Activated T-helper 9 cell treated with anti-CD3 and anti-CD28 coated beads, Interleukin-2, amount 50 U/mL, for 16 hours (primary cell): ENCODE results near the gene ENAH.
"Not testable (repeated sequence)": the region's sequence is repeated elsewhere in the genome, so short reads cannot be mapped to it uniquely, and the experiment has no call there.

ENCODE experiments used
- DNase-seq: peaks from one replicate; pipeline ENCODE4 v3.0.0-alpha.2; 2020; ENCODE audit warnings: low read depth

Gene ENAH

DNA sequence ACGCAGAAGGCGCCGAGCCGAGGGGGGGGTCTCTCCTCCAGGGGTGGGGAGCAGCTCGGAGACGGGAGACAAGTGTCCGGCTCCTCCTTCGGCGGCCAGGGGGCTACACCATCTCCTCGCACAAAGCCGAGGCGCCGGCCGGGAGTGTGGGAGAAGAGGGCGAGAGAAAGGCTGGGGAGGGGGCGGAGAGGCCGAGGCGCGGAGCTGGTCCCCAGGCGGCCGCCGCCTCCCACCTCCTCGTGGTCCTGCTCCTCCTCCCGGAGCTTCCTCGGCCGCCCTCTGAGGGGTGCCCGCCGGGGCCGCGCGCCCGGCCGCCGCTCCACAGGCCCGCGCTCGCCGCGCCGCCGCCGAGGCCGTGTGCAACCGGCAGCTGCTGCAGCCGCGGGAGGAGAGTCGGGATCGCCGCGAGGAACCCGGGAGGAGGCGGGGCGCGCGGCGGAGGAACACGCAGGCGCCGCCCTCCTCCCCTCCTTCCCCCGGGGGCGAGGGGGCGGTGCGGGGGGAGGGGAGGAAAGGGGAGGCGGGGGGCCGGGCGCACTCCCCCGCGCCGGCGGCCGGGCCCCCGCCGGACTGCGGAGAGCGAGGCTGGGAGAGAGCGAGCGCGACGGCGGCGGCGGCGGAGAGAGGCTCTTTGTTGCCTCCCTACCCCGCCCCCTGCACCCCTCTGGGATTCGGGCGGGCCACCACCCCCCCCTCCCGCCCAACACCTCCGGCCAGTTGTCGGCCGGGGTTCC, at the start of gene ENAH:
Gene ENAH, minus strand, starts transcription at position 395 of the 734 bp plus-strand sequence. CDS start 433 bp downstream, outside the sequence.
- DNase-seq, result peak; percentile 8

DNA sequence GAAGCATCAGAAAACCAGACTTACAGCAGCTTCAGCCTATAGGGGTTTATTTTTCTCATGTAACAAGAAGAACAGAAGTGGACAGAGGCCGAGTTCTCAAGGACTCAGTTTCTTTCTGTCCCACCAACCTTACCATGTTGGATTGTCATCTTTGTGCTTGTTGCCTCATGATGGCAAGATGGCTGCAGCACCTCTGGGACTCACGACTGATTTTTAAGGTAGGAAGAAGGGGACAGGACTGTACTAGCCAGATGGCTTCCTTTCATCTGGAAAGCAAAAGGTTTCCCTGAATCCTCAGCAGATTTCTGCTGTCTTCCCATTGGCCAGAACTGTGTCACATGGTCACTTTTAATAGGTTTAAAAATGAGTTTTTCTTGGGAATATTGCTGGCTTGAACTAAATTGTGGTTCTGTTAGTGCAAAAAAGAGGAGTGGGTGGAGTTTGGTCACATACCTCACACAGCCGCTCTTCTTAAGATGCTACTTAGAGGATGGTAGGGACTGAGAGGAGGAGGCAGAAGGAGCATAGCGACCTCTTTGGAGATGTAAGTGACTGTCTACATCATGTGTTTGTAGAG, 48.1 kb upstream of the ENAH start:
- DNase-seq, result no peak

DNA sequence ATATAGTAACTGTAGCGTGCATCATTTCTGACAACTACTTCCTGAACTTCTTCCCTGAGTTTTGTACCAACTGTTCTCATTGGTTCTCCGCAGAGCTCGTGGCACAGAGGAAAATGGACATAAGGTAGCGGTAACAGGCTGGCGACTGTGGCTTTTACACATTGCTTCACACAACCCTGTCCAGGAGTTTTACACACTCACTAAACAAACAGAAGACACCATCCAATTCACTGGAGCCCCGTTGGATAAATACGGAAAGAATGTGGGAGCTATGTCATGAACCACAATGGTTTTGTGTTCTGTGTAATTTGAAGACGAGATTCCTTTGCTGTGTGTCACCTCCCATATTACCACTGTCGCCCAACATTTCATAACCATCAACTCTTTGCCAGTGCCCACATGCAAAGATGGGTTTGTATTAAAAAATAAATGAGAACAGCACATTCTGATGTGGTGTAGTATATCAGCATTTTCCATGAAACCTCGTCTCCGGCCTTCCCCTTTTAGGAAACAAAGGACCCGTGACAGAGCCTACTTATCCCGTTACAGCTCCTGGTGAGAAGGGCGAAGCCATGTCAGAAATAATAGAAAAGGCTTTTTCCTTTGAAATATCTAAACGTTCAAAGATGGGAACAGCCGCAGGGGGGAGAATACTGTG, 47.4 kb upstream of the ENAH start:
- DNase-seq, result no peak

DNA sequence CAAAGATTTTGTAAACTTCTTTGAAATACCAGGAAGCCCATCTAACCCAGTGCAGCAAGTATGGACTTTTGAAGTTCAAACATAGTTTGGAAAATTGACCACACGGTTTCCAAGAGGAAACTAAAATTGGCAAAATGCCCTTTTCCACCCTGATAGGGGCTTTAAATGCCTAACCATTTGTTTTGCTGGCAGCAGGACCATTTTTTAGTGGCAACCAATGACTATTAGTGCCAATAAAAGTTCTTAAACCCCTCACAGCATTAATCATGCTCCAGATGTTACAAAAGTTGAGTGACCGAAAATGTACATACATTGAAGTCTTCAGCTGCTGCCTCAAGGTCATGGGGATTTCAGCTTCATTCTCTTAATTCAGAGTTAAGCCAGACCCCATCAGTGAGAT, 46.4 kb upstream of the ENAH start:
- no peak for DNase-seq

DNA sequence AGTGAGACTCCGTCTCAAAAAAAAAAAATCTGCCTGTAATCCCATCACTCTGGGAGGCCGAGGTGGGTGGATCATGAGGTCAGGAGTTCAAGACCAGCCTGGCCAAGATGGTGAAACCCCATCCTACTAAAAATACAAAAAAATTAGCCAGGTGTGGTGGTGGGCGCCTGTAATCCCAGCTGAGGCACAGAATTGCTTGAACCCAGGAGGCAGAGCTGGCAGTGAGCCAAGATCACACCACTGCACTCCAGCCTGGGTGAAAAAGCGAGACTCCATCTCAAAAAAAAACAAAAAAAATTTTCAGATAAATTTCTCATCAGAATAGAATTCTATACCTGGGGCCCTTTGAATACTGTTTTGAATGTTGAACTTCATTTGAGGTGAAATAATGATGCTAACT, 45.3 kb upstream of the ENAH start:
- DNase-seq, result not testable (repeated sequence)

DNA sequence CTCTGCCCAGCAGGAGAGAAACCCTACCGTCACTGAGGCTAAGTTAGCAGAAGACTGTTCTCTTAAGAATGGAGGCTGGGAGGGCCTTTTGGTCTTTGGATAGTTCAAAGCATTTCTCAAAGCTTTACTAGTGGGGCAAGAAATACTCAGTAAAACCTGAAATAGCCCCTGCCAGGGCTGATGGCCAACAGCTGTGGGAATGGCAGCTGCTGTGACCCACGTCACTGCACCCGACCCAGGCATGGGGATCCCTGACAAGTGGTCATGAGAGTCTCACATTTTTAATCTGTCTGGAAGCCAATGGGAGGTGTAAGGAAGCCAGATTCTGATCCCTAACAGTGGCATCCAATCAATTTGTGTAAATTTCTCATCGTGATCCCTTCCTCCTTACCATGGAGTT, 44.5 kb upstream of the ENAH start:
- no peak for DNase-seq

DNA sequence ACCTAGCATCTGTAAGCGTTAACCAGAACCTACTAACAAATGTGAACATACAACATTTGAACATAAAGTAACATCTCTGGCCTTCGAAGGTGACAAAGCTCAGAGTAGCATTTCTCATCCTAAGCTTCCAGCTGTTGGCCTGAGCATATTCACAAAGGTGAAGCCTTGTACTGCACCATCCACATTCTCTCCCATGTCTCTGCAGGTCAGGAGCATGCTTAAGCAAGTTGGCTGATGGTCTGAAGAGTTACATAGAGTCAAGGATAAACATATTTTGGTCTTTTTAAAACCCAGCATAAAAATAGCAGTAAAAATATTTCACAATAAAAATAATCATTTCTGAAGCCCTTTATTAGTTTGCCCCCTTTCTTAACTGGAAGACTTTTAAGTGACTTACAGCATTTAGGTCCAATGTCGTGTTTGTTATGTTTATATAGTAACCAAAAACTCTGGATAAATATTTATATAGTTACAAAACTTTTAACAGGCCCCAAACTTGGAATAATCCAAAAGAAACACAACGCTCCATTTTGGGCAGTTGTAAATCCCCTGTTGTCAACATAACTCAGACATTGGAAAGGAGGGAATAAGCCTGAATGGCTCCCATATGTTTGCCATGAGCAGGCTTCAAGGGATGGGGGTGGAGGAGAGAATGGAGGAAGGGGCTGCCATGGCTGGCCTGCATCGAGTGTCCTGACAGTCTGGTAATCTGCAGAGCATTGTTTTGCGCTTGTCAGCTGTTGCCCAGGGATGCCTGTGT, 42.8 kb upstream of the ENAH start:
- no peak for DNase-seq

DNA sequence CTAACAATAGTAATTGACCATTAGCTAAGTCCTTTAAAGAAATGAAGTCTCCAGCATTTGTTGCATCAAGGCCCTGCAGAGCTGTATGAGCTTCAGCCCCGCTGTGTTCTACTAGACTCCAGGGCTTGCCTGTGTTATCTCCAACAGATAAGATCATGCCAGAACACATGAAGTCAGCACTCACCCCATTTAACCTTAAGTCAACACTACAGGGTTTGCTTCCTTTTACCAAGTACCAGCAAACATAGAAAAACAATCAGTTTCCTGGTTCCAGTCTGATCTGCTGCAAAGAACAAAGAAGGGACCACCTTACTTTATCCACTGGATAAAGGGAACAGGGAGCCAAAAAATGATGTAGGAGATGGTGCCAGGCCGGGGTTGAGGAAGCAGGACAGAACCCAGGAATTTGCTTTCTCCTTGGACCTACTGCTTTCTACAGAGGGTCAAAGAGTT, 41.3 kb upstream of the ENAH start:
- no peak for DNase-seq

DNA sequence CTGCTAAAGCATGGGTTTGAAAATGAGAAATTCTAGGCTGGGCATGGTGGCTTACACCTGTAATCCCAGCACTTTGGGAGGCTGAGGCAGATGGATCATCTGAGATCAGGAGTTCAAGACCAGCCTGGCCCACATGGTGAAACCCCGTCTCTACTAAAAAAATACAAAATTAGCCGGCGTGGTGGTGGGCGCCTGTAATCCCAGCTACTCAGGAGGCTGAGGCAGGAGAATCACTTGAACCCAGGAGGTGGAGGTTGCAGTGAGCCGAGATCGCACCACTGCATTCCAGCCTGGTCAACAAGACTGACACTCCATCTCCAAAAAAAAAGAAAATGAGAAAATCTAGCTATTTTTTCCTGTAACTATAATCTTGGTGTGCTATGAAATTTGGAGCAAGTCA, 40.8 kb upstream of the ENAH start:
- not testable (repeated sequence) for DNase-seq

DNA sequence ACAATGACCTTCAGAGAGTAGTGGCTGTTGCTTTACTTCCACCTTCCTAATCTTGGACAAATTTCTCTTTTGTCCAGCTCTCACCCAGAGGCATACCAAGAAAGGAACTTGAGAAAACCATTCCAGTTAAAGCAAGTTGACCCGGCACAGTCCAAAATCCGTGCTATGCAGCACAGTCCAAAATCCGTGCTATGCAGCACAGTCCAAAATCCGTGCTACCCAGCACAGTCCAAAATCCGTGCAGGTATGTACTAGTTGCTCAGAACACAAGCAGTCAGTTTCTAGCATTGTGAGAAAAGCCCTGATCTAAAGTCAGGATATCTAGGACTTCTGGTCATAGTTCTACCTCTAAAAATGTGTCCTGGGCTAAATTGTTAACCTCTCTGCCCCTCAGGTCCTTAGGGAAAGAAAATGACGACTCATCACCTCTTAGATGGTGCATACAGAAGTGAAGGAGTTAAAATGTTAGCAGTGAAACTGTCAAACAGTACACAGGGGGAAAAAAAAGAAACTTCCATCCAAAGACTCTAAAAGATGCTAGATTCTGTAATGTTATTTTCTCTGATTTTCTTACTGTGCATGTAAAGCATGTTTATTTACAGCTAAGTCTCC, 40.3 kb upstream of the ENAH start:
- DNase-seq, result no peak

DNA sequence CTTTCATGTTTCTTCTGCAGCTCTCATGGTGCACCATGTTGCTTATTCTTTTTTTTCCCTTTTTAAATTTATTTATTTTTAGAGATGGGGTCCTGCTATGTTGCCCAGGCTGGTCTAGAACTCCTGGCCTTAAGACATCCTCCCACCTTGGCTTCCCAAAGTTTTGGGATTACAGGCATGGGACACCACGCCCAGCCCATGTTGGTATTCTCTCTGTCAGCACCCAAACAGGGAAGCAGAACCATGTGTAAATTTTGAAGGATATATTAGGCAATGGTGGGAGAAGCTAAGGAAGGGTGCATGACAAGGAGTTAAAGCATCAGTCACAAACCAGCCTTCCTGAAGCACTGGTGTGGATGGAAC, 39.6 kb upstream of the ENAH start:
- no peak for DNase-seq

DNA sequence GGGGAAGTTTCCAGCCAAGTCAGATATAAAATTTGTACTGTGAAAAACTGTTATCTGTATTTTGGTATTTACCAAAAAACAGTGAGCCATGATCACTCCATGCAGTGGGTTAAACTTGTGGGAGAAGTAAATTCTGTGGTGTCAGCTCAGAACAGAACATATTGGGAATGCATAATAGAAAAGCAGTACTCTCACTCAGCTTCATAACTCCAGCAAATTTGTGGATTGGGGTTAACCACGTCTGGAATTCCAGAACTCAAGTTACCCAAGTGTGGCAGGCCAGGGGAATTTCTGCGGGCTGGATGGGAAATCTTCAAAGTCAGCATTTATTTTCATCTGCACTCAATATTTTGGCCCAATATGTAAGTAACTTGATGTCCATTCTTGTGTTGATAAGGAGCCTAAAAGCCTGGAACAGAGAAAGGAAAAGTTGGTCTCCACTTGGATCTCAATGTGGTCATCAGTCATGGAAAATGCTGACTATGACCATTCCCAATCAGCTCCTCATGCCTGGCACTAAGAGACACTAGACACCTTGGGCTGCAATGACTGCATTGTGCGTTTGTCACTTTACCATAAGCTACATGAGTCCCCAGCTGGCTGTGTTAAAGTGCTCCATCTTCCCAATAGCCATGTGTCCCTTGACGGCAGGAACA, 39.1 kb upstream of the ENAH start:
- no peak for DNase-seq

DNA sequence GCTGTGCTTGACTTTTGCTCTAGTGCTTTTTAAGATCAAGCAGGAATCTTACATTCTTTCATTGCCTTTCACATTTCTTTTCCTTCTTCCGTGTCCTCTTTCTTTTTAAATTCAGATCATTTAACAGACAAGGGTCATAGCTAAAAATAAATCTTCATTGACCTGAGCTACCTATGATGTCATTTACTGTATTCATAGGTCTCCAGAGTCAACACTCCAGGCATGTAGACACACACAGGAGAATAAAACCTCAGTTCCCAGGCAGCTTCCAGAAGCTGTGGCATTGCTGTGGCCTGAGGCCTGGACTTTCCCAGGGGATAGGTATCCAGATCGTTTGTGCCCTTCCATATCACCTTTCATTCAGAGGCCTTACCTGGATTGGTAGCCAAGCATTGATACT, 38.5 kb upstream of the ENAH start:
- no peak for DNase-seq

DNA sequence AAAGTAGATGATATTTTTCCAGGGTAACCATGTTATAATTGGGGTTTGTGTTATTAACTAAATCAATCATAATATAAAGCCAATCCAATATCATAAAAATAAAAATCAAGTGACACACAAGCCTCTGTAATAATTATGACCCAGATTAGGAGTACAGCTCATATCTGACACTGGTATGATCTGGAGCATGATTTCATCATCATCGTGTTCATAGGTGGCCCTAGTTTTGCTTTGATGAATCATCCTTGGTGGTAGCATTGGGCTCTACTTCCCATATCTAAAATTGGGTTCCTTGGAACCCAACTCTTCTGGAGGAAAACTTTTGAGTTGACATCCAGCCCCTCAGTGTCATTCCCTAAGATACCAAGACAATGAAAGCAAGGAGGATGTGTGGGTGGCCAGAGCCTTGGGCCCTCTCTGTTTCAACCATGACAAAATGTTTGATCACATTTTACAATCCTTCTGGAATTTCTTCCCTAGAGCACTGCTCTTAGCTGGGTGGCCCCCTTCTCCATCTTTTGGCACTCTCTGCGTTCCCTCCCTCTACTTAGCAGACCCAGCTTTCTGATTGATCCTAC, 37.0 kb upstream of the ENAH start:
- no peak for DNase-seq

DNA sequence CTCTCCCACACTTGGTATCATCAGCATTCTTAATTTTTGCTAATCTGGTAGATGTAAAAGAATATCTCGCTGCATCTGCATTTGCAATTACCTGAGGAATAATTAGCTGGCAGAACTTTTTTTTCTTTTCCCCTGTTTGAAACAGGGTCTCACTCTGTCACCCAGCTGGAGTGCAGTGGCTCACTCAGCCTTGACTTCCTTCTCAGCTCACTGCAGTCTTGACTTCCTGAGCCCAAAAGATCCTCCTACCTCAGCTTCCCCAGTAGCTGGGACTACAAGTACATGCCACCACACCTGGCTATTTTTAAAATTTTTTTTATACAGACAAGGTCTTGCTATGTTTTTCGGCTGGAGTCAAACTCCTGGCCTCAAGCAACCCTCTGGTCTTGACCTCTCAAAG, 35.4 kb upstream of the ENAH start:
- no peak for DNase-seq

DNA sequence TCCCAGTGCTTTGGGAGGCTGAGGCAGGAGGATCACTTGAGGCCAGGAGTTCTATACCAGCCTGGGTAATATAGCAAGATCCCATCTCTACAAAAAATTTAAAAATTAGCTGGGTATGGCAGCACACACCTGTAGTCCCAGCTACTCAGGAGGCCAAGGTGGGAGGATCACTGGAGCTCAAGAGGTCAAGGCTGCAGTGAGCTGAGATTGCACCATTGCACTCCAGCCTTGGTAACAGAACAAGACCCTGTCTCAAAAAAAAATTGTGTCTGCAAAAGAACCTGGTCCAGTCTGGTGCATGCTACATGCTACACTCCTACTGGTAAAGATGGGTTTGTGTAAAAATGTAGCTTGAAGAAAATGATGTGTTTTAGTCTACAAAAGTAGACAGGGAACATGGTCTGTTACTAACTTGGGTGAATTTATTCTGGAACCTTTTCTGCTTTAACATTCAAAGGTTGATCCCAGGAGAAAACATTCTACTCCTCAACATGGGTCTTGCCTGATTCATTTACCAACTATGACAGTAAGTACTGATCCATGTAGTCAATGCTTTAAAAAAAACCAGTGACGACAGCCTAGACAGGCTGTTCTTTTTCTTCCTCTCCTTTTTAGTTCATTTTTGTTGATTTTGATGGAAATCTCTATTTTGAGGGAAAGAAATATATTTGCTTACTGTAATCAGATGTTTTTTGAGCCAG, 32.7 kb upstream of the ENAH start:
- no peak for DNase-seq

DNA sequence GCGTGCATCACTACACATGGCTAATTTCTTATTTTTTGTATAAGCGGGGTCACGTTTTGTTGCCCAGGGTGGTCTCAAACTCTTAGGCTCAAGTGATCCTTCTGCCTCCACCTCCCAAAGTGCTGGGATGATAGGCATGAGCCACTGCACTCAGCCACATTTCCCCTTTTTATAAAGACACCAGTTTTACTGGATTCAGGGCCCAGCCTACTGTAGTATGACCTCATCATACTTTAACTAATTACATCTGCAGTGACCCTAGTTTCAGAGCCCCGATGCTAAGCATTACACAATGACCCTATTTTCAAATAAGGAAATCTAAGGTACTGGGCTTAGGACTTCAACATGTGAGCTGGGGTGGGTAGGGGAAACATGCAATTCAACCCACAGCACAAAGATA, 31.8 kb upstream of the ENAH start:
- DNase-seq, result no peak

DNA sequence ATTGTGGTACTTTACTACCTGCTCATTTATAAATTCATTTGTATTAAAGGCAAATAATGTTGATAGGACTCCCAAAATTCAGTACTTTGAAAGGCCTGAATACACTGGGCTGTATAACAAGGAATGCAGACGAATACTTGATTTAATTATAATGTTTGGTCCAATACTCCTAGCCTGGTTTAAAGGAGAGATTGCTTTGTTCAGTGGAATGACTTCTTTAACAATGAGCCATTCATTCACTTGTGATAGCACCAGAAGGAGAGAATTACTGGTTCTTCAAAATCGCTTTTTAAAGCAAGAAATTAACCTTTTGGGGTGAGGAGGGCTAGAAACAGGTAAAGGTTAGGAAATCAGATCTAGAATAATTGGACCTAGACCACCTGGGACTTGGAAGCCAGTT, 28.3 kb upstream of the ENAH start:
- no peak for DNase-seq

DNA sequence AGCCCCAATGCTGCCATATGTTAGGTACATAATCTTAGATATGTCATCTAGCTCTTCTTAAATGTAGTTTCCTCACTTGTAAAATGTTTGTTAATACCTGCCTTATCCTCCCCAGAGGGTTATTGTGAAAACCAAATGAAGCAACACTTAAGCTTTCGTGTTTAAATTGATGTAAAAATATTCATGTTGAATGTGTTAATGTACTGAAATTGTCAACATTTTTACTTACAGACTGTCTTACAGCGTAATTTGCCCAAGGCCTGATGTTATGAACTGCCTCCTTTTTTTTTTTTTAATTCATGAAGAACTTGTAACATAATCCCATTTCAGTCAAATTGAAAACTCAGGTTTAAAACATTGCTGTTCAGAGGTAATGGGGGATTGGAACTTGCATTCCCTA, 25.6 kb upstream of the ENAH start:
- DNase-seq, result no peak

DNA sequence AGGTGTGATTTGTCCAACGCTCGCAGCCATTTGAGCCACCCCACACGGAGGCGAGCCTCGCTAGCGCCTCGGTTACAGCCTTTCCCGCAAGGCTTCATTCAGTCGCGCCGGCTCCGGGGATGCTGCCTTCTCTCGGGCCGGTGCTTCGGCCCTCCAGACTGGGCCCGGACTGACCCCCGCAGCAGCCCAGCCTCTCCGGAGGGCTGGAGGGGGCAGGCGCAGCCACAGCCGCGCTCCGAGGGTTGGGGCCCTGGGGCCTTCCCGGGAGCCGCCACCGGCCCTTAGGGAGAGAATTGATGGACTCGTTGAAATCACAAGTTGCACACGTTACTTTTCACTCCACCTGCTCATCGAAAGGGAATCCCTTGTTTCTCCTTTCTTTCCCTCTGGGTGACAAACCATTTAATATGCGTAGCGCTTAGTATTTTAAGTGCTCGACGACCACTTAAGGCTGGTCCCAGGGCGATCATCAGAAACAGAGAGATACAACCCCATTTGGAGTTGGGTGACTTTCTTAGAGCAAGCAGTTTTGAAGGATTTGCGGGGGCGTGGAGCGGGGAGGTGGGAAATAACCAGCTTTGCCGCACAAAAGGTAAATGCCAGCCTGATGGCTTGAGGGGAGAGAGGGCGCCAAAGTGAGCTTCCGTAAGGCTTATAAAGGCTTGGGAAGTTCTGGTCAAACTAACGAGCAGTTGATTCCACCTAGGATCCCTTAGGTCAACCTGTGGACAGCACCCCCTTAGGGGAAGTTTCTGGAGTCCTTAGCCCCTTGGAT, 24.6 kb upstream of the ENAH start:
- DNase-seq, result no peak
